Mammary epithelial cell (primary cell): Measurements from ENCODE around the gene UNC5CL.

ENCODE experiments used
- EZH2 ChIP-seq: IDR thresholded peaks from 2 replicates; pipeline ENCODE4 v1.6.1; 2012; ENCODE audit warnings: low read length, inconsistent platforms, borderline replicate concordance
- TF ChIP-seq, protein P1 (sequence below), 2 donors: IDR thresholded peaks in 1 of 2; conservative IDR thresholded peaks in 1 of 2; 2 replicates each; pipeline ENCODE4 v1.5.1; 2011 to 2012; ENCODE audit warnings: inconsistent platforms in 2 of 2, low read length in 2 of 2, mild to moderate bottlenecking in 2 of 2, control low read depth in 1 of 2, low read depth in 1 of 2; ENCODE audit not compliant: insufficient read depth in 1 of 2; ENCODE audit errors: extremely low read depth in 1 of 2

DNA sequence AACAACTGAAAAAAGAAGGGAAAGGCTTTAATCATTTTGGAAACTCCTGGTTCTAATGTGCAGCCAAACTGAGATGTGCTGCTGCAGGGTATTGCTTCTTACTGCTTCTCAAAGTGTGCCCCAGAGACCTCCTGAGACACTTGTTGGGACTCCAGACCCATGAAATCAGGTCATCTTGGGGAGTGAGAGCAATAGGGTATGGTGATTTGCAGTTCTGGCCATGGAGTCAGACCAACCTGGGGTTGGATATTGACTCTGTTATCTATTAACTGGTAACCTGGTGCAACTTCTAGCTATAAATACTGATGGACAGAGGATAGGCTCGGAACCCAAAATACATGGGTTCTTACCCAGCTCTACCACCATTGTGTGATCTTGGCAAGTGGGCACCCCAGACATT lies 7.1 kb upstream of the UNC5CL start:
- TF ChIP-seq, protein P1, sequence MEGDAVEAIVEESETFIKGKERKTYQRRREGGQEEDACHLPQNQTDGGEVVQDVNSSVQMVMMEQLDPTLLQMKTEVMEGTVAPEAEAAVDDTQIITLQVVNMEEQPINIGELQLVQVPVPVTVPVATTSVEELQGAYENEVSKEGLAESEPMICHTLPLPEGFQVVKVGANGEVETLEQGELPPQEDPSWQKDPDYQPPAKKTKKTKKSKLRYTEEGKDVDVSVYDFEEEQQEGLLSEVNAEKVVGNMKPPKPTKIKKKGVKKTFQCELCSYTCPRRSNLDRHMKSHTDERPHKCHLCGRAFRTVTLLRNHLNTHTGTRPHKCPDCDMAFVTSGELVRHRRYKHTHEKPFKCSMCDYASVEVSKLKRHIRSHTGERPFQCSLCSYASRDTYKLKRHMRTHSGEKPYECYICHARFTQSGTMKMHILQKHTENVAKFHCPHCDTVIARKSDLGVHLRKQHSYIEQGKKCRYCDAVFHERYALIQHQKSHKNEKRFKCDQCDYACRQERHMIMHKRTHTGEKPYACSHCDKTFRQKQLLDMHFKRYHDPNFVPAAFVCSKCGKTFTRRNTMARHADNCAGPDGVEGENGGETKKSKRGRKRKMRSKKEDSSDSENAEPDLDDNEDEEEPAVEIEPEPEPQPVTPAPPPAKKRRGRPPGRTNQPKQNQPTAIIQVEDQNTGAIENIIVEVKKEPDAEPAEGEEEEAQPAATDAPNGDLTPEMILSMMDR (conservative IDR thresholded peaks at IDR 0.05 in 1 of 2, IDR thresholded peaks at IDR 0.05 in 1 of 2; ENCODE audit: extremely low read depth in 1 of 2, insufficient read depth in 1 of 2, low read depth in 1 of 2, low read length in 2 of 2) = no peak
- no peak for TF ChIP-seq EZH2
